H1 (cell line): ENCODE data around the gene TMPRSS11E. TPM values are rescaled to one million over a fixed set of nuclear protein-coding genes. Genes with fewer than 3 reads are reported as not detected.

Experiments
- CTBP2 ChIP-seq: IDR thresholded peaks from 2 replicates; pipeline ENCODE4 v1.7.0; 2011; ENCODE audit warnings: borderline replicate concordance, mild to moderate bottlenecking, moderate library complexity, mixed read lengths, low read length; ENCODE audit not compliant: insufficient read depth, insufficient read length
- GTF2F1 ChIP-seq: IDR thresholded peaks from 2 replicates; pipeline ENCODE4 v1.6.1; 2012; ENCODE audit warnings: low read depth, low read length, improper control_type of control experiment, borderline replicate concordance
- HDAC6 ChIP-seq: IDR thresholded peaks from one replicate; pipeline ENCODE4 v1.7.1; 2012; ENCODE audit warnings: low read depth, mild to moderate bottlenecking, inconsistent platforms, low read length, moderate library complexity
- polyA plus RNA-seq, 7 experiments: library from polyadenylated mRNA; depleted of rRNA in 3 of 7; stranded (reverse) in 5 of 7; unstranded in 2 of 7; fragments of >200 nt in 5 of 7; fragments of 200-250 nt in 2 of 7; gene quantifications; 1 replicate in 5 of 7; 2 replicates in 1 of 7; 4 replicates in 1 of 7; pipeline versions ENCODE4 v1.2.1 to v1.2.3, GENCODE V29; 2011 to 2013; ENCODE audit warnings: missing spikeins in 2 of 7, mixed read lengths in 2 of 7
- total RNA-seq: library from RNA; stranded (reverse); fragmentation: NEBNext Ultra II Directional; extraction: Animal tissue kit (Norgen Biotek cat#: 25700); gene quantifications from 2 replicates; pipeline ENCODE4 v1.2.1, GENCODE V29; 2021
- TF ChIP-seq, protein P1 (sequence below): IDR thresholded peaks from 2 replicates; pipeline ENCODE4 v1.6.1; 2011; ENCODE audit warnings: low read depth, mild to moderate bottlenecking, low read length; ENCODE audit not compliant: insufficient read depth

The TMPRSS11E gene
- total and polyA plus RNA-seq, 2 of the 8 experiments (the other 6 are each of a cell fraction or from before 2014, with no cell fraction given) = 0.38 to 0.71 TPM

DNA sequence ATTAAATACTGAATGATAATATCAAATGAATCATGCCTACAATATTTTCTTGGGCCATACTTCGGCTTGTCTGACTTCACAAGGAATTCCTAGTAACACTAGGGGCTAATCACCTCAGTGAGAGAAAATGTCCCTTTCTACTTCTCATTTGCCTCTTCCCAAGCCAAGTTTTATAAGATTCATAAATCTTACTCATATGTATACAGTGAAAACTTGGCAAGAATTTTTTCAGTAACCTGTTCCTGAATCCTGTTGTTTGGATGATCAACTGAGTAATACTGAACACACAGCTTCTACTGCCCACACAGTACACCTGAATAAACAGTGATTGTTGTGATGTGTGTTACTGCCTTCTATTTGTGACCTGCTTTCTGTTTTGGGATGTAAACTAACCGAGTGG, 16.5 kb downstream of the TMPRSS11E start (continued):
- TF ChIP-seq CTBP2 (no peak), HDAC6 (no peak), GTF2F1 (no peak)
- TF ChIP-seq, protein P1, sequence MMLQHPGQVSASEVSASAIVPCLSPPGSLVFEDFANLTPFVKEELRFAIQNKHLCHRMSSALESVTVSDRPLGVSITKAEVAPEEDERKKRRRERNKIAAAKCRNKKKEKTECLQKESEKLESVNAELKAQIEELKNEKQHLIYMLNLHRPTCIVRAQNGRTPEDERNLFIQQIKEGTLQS = no peak
- TF ChIP-seq, all 59 proteins: peak for 0
